GM12878 (cell line): ENCODE data around the gene CCDC80. TPM values are rescaled to one million over a fixed set of nuclear protein-coding genes. Genes with fewer than 3 reads are reported as not detected.

Experiments
- ATAC-seq: fragments of 200-7000 bp; cut with Tn5 transposase; 3 replicates; pipeline ENCODE4 v1.9.1; 2020; ENCODE audit warnings: mild to moderate bottlenecking, moderate library complexity
- BruUV-seq: library from RNA; stranded (reverse); fragments of 400-500 nt; replicated peaks from 2 replicates; lab custom pipeline; 2021; lab: Mats Ljungman, UMichigan
- CTCF ChIA-PET: fragments of 300-600 bp; sonication (Branson Sonifier 250); formaldehyde crosslinking; extraction: SDS; loops from one replicate; lab custom pipeline; 2021; ENCODE audit warnings: inconsistent platforms; lab: Yijun Ruan, JAX
- POLR2A ChIA-PET: fragments of 350-600 bp; formaldehyde crosslinking; extraction: SDS; loops from one replicate; lab custom pipeline; 2021; ENCODE audit warnings: inconsistent platforms; lab: Charles Lee
- RAD21 ChIA-PET: fragments of 300-600 bp; sonication (Branson Sonifier 250); formaldehyde crosslinking; loops from one replicate; lab custom pipeline; 2023; ENCODE audit warnings: antibody characterized with exemption; ENCODE audit not compliant: unreplicated experiment; lab: Charles Lee
- SMC1A ChIA-PET: fragments of 300-600 bp; sonication (Branson Sonifier 250); formaldehyde crosslinking; loops from one replicate; lab custom pipeline; 2023; ENCODE audit not compliant: unreplicated experiment, uncharacterized antibody; lab: Charles Lee
- DNase-seq: peaks from one replicate; pipeline ENCODE4 v3.0.0-alpha.2; 2011; ENCODE audit warnings: low read depth, low spot score
- FAIRE-seq: peaks from 3 replicates; lab custom pipeline; 2011; peaks lifted over from hg19 to GRCh38; lab: Jason Lieb, UNC
- H2AFZ ChIP-seq: 2 replicates; pipeline ENCODE4 v1.6.0; 2011; ENCODE audit warnings: low read depth, low read length, control low read depth; ENCODE audit not compliant: control insufficient read depth
- H3K27ac ChIP-seq: 2 replicates; pipeline ENCODE4 v1.5.1; 2011; ENCODE audit warnings: control low read depth; ENCODE audit not compliant: control insufficient read depth, insufficient read depth
- H3K27me3 ChIP-seq, 2 experiments: replicated peaks in 1 of 2; 2 replicates each; pipeline versions ENCODE4 v1.6.0 to v1.6.1; 2011; ENCODE audit warnings: low read length in 1 of 2; ENCODE audit not compliant: control insufficient read depth in 2 of 2, insufficient read depth in 2 of 2
- H3K36me3 ChIP-seq, 2 experiments: 2 replicates each; pipeline ENCODE4 v1.5.1; 2011; ENCODE audit warnings: low read length in 1 of 2; ENCODE audit not compliant: control insufficient read depth in 2 of 2, insufficient read depth in 2 of 2
- H3K4me1 ChIP-seq: 2 replicates; pipeline ENCODE4 v1.6.1; 2011; ENCODE audit warnings: mild to moderate bottlenecking, low read length, moderate library complexity, mixed read lengths; ENCODE audit not compliant: control insufficient read depth, insufficient read depth
- H3K4me2 ChIP-seq: 2 replicates; pipeline ENCODE4 v1.6.0; 2011; ENCODE audit warnings: control low read depth; ENCODE audit not compliant: control insufficient read depth, insufficient read depth
- H3K4me3 ChIP-seq: fragments of 200-600 bp; sonication (generic); 2 replicates; pipeline ENCODE4 v1.5.1; 2016
- H3K79me2 ChIP-seq: 2 replicates; pipeline ENCODE4 v1.6.0; 2011; ENCODE audit warnings: low read length; ENCODE audit not compliant: control insufficient read depth, insufficient read depth
- H3K9ac ChIP-seq: 2 replicates; pipeline ENCODE4 v1.8.0; 2011; ENCODE audit warnings: low read length, control low read depth, mixed read lengths; ENCODE audit not compliant: control insufficient read depth, insufficient read depth
- H3K9me3 ChIP-seq: replicated peaks from 3 replicates; pipeline ENCODE4 v1.5.1; 2011; ENCODE audit warnings: mild to moderate bottlenecking, low read length; ENCODE audit not compliant: control insufficient read depth, insufficient read depth
- H4K20me1 ChIP-seq: 2 replicates; pipeline ENCODE4 v1.6.0; 2011; ENCODE audit not compliant: control insufficient read depth, insufficient read depth
- BMI1 ChIP-seq: fragments of 450-650 bp; IDR thresholded peaks from 2 replicates; pipeline ENCODE4 v1.6.1; 2016; ENCODE audit warnings: mild to moderate bottlenecking, moderate library complexity, borderline replicate concordance
- CBX3 ChIP-seq: fragments of 200-600 bp; sonication (generic); IDR thresholded peaks from 2 replicates; pipeline ENCODE4 v1.6.1; 2016; ENCODE audit warnings: low read depth, borderline replicate concordance
- CREB1 ChIP-seq: IDR thresholded peaks from 2 replicates; pipeline ENCODE4 v1.6.1; 2012; ENCODE audit warnings: low read depth, mild to moderate bottlenecking, inconsistent platforms
- FOXK2 ChIP-seq: fragments of 450-650 bp; IDR thresholded peaks from 2 replicates; pipeline ENCODE4 v1.6.1; 2017; ENCODE audit warnings: mild to moderate bottlenecking, moderate library complexity
- HCFC1 ChIP-seq: fragments of 150-350 bp; IDR thresholded peaks from 2 replicates; pipeline ENCODE4 v1.6.1; 2014; ENCODE audit warnings: low read length
- NBN ChIP-seq: fragments of 450-650 bp; IDR thresholded peaks from 2 replicates; pipeline ENCODE4 v1.6.1; 2016
- NFYB ChIP-seq: IDR thresholded peaks from 2 replicates; pipeline ENCODE4 v1.6.1; 2011; ENCODE audit warnings: low read depth, mild to moderate bottlenecking, low read length, improper control_type of control experiment, moderate library complexity; ENCODE audit not compliant: insufficient read depth
- NR2C1 ChIP-seq: fragments of 450-650 bp; IDR thresholded peaks from 2 replicates; pipeline ENCODE4 v1.6.1; 2017; ENCODE audit warnings: antibody characterized with exemption, mild to moderate bottlenecking, moderate library complexity
- SMARCA5 ChIP-seq: fragments of 450-650 bp; IDR thresholded peaks from 2 replicates; pipeline ENCODE4 v1.6.1; 2017; ENCODE audit warnings: mild to moderate bottlenecking
- SUZ12 ChIP-seq: fragments of 200-600 bp; sonication (generic); IDR thresholded peaks from one replicate; pipeline ENCODE4 v1.6.1; 2018; ENCODE audit warnings: antibody characterized with exemption, mild to moderate bottlenecking; ENCODE audit not compliant: unreplicated experiment
- WGBS: methylation state at CpG from one replicate; pipeline ENCODE4 v1.1.6; 2016; ENCODE audit warnings: low lambda C conversion rate; ENCODE audit not compliant: insufficient replicate concordance, insufficient coverage; ENCODE audit errors: missing lambda C conversion rate; 5-methylcytosine and 5-hydroxymethylcytosine counted together
- in situ Hi-C: fragments of 300-500 bp; cut with MboI; formaldehyde crosslinking; loops from 9 replicates; pipeline ENCODE4 v1.14.3; 2018; ENCODE audit warnings: mixed read lengths
- intact Hi-C: fragments of 100-400 bp; cut with micrococcal nuclease; formaldehyde crosslinking; loops from one replicate; pipeline ENCODE4 v1.14.2; 2022; ENCODE audit not compliant: unreplicated experiment
- polyA plus RNA-seq, 11 experiments: library from polyadenylated mRNA; depleted of rRNA in 4 of 11; unstranded in 6 of 11; stranded (reverse) in 5 of 11; fragments of >200 nt; fragmentation: Nextera tagmentation in 4 of 11; fragmentation: Illumina TruSeq in 1 of 11; extraction: Ambion mirVana in 4 of 11; extraction: Trizol in 1 of 11; gene quantifications; 1 replicate in 1 of 11; 2 replicates in 10 of 11; pipeline versions ENCODE4 v1.2.1 to v1.2.3, GENCODE V29; 2011 to 2016; ENCODE audit warnings: inconsistent platforms in 2 of 11, missing spikeins in 2 of 11, low read depth in 1 of 11
- total RNA-seq, 4 experiments: library from RNA; depleted of rRNA in 3 of 4; stranded (reverse); fragments of >200 nt in 3 of 4; fragmentation: Illumina TruSeq in 1 of 4; extraction: Trizol in 1 of 4; gene quantifications; 2 replicates each; pipeline versions ENCODE4 v1.2.1 to v1.2.3, GENCODE V29; 2013 to 2021
- TF ChIP-seq, protein P1 (sequence below): fragments of 150-350 bp; IDR thresholded peaks from 2 replicates; pipeline ENCODE4 v1.6.1; 2016; ENCODE audit warnings: low read depth, low read length

The CCDC80 gene
- total and polyA plus RNA-seq, 10 of the 15 experiments (the other 5 are each of a cell fraction or from before 2014, with no cell fraction given) = 0.01 to 0.59 (median 0.21) TPM; not detected in 5

DNA sequence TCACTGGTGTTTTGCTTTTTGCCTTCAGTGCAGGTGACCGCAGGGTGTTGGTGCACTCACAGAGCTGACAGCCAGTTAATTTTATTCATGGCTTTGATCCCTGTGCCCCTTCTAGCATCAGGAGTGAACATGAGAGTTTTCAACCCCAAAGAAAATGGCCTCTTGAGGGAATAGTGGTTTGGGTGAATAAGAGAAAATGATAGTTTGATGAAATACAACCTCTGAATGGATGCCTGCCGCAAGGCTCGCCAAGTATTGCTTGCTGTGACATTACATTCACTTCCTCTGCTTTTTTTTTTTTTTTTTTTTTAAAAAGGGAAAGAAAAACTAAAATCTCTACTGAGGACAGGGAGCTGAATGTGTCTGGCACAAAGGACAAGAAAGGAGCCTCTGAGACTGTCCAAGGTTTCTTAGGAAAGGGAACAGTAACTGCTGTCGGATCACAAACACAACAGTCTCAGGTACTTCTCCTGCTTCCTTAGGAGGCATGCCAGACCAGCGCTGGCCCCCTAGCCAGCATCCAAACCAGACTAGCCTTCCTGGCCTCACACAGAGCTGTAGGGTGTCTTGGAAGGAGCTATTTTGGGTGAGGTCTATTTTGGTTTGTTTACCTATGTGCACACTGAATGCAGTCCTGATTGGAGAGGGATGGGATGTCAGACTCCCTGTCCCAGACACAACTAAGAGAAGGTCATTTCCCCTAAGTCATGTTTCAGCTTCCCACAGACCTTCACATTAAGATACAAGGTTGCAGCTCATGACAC is 29.0 kb downstream of the CCDC80 start (continued):
- TF ChIP-seq, protein P1, sequence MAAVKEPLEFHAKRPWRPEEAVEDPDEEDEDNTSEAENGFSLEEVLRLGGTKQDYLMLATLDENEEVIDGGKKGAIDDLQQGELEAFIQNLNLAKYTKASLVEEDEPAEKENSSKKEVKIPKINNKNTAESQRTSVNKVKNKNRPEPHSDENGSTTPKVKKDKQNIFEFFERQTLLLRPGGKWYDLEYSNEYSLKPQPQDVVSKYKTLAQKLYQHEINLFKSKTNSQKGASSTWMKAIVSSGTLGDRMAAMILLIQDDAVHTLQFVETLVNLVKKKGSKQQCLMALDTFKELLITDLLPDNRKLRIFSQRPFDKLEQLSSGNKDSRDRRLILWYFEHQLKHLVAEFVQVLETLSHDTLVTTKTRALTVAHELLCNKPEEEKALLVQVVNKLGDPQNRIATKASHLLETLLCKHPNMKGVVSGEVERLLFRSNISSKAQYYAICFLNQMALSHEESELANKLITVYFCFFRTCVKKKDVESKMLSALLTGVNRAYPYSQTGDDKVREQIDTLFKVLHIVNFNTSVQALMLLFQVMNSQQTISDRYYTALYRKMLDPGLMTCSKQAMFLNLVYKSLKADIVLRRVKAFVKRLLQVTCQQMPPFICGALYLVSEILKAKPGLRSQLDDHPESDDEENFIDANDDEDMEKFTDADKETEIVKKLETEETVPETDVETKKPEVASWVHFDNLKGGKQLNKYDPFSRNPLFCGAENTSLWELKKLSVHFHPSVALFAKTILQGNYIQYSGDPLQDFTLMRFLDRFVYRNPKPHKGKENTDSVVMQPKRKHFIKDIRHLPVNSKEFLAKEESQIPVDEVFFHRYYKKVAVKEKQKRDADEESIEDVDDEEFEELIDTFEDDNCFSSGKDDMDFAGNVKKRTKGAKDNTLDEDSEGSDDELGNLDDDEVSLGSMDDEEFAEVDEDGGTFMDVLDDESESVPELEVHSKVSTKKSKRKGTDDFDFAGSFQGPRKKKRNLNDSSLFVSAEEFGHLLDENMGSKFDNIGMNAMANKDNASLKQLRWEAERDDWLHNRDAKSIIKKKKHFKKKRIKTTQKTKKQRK = no peak
- TF ChIP-seq SUZ12 (no peak), NBN (no peak), HCFC1 (no peak), BMI1 (no peak), FOXK2 (no peak), NFYB (no peak), CBX3 (no peak), NR2C1 (no peak)
- TF ChIP-seq, all 136 proteins: peak for 0

DNA sequence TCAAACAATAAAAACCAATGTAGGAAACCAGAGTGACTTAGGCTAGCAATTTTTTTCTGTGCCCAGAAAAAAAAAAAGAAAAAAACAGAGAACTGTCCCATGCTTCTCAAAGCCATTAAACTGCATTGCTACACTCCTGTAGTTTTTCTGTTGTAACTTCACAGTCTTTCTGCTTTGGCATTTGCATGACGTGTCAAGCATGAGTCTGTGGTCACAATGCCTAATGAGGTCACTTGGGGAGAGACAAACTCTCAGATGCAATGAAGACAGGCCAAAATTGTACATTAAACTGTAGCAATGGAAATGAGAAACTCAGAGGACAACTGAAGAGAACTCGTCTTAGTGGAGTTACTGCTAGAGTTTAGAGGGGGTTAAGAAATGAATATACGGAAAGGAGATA is 30.8 kb downstream of the CCDC80 start:
- ChIA-PET RAD21 (no interaction called here), SMC1A (no interaction called here), POLR2A (no interaction called here), CTCF (no interaction called here)
- no peak overlapping the region for H2AFZ ChIP-seq
- peaks cover 0 to 11% of the 10 kb centered on the region in 2 experiments; a peak in 2 of 4 replicates for H3K27me3 ChIP-seq
- DNase-seq (no peak), FAIRE-seq (no peak), ATAC-seq (no peak; the same call in 2 of the 3 replicates)
- in situ Hi-C loops (no loop called here), intact Hi-C loops (no loop called here)
- WGBS = 49% methylated on average over 3 of the region's 3 CpGs
- H4K20me1 ChIP-seq = no peaks in the 10 kb centered on the region
- H3K27ac ChIP-seq = no peak overlapping the region
- H3K4me1 ChIP-seq = no peaks in the 10 kb centered on the region
- no peak overlapping the region for H3K4me3 ChIP-seq
- no peaks in the 10 kb centered on the region for H3K79me2 ChIP-seq
- no peak overlapping the region for H3K4me2 ChIP-seq
- BruUV-seq = no TSS peak
- H3K9me3 ChIP-seq = no peaks in the 10 kb centered on the region
- no peaks in the 10 kb centered on the region for H3K36me3 ChIP-seq
- no peak overlapping the region for H3K9ac ChIP-seq
- TF ChIP-seq CREB1 (0 out of 2 replicates have a peak, but pooled peaks have one; percentile 46), SMARCA5 (no peak)
